ENCODE measurements around the gene NRXN3.

DNA sequence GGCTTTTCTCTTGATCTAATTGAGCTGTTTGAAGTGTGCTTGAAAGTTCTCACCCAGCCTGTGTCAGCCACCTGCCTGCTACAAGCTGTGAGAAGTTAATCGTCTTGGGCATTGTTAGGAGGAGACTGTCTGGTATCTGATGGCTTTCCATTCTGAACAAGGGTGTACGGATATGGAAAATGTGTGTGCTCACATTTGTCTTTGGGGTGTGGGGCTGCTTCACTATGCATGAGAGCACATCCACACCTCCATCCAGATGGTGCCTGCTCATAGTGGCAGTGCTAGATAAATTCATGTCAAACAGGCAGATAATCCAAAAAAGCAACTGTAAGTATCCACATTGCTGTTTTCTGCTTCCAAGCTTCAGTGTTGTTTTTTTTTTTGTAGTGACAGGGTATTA is 1578.9 kb downstream of the NRXN3 start:
- no peak for TF ChIP-seq CTCF (IDR thresholded peaks at IDR 0.05)
- no peak for TF ChIP-seq EZH2 (IDR thresholded peaks at IDR 0.05)
- TF ChIP-seq EZH2phosphoT487 (IDR thresholded peaks at IDR 0.05) = no peak
